Thyroid gland (tissue), 4 donors: ENCODE measurements around the gene MAMLD1.

Source experiments
- POLR2A ChIP-seq, 2 donors: fragments of 450-650 bp; IDR thresholded peaks; one replicate each; pipeline ENCODE4 v1.6.1; 2017; ENCODE audit warnings: antibody characterized with exemption in 2 of 2, mild to moderate bottlenecking in 2 of 2, moderate library complexity in 1 of 2
- TF ChIP-seq, protein P1 (sequence below), 6 experiments: fragments of 200-600 bp in 3 of 6; fragments of 450-650 bp in 3 of 6; sonication (generic) in 3 of 6; IDR thresholded peaks; one replicate each; pipeline ENCODE4 v1.5.1; 2016 to 2019; ENCODE audit warnings: antibody characterized with exemption in 6 of 6, mild to moderate bottlenecking in 2 of 6, inconsistent platforms in 1 of 6, moderate library complexity in 1 of 6

- TF ChIP-seq, protein P1, sequence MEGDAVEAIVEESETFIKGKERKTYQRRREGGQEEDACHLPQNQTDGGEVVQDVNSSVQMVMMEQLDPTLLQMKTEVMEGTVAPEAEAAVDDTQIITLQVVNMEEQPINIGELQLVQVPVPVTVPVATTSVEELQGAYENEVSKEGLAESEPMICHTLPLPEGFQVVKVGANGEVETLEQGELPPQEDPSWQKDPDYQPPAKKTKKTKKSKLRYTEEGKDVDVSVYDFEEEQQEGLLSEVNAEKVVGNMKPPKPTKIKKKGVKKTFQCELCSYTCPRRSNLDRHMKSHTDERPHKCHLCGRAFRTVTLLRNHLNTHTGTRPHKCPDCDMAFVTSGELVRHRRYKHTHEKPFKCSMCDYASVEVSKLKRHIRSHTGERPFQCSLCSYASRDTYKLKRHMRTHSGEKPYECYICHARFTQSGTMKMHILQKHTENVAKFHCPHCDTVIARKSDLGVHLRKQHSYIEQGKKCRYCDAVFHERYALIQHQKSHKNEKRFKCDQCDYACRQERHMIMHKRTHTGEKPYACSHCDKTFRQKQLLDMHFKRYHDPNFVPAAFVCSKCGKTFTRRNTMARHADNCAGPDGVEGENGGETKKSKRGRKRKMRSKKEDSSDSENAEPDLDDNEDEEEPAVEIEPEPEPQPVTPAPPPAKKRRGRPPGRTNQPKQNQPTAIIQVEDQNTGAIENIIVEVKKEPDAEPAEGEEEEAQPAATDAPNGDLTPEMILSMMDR (IDR thresholded peaks at IDR 0.05): no peak
- TF ChIP-seq POLR2A (IDR thresholded peaks at IDR 0.05): no peak
These were observed 86.2 kb downstream of the MAMLD1 start for GRCh38 chrX:150449313-150449712.
